Esophagus squamous epithelium (tissue), 4 donors: Measurements from ENCODE around the gene KCNK3.

Source experiments
- CTCF ChIP-seq, 6 experiments: fragments of 450-650 bp in 4 of 6; fragments of 200-600 bp in 2 of 6; sonication (generic) in 2 of 6; IDR thresholded peaks; one replicate each; pipeline ENCODE4 v1.5.1; 2016 to 2019; ENCODE audit warnings: antibody characterized with exemption in 6 of 6, mild to moderate bottlenecking in 4 of 6, moderate library complexity in 4 of 6
- POLR2A ChIP-seq, 4 donors: fragments of 450-650 bp; IDR thresholded peaks; one replicate each; pipeline ENCODE4 v1.6.1; 2017; ENCODE audit warnings: antibody characterized with exemption in 4 of 4, mild to moderate bottlenecking in 4 of 4, moderate library complexity in 3 of 4

- TF ChIP-seq CTCF (IDR thresholded peaks at IDR 0.05) (no peak), POLR2A (IDR thresholded peaks at IDR 0.05) (no peak)
These were observed 86.0 kb downstream of the KCNK3 start for GRCh38 chr2:26778507-26778906.
